Measurements from ENCODE around the gene MID1.

The MID1 gene

DNA sequence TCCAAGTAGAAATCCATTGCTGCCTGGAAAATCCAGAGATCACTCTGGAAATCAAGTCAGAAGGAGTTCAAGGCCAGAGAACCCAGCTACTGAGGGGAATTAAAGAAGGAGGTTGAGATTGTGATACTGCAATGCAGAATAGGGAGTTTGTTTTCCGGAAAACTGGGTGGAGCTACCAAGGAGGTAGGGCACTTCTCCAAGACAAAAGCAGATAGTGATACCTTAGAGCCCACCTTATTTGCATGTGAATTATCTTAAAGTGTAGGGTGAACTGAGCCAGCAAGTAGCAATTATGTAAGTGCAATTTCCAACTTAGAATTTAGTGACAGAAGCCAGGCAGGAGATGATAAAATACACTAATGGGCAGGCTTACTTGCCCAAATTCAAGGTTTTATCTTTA, 178.9 kb downstream of the MID1 start:
- no peak for DNase-seq (ENCODE audit: low read depth, low spot score)

GRCh38 chrX:10433296-10433965, 187.0 kb downstream of the MID1 start:
- peak; percentile 41 for DNase-seq (ENCODE audit: low read depth, low spot score)

- DNase-seq (ENCODE audit: low read depth, low spot score): no peak
These were observed 190.5 kb downstream of the MID1 start for GRCh38 chrX:10429908-10430307.

DNA sequence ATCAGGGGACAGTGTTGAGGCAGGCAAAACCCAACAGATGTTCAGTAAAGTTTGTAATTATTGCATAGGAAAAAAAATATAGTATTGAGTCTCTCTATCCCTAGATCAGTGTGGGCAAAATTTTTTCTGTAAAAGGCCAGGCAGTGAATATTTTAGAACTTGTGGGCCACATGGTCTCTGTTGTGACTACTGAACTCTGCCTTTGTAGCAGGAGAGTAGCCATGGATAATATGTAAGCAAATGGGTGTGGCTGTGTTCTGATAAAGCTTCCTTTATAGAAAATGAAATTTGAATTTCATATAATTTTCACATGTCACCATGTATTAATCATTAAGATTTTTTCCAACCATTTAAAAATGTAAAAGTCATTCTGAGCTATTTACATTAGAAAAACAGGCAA, 193.1 kb downstream of the MID1 start:
- DNase-seq (ENCODE audit: low read depth, low spot score): no peak

GRCh38 chrX:10423716-10424115, 196.7 kb downstream of the MID1 start:
- no peak for DNase-seq (ENCODE audit: low read depth, low spot score)

- peak; percentile 44 for DNase-seq (ENCODE audit: low read depth, low spot score)
These were observed 200.3 kb downstream of the MID1 start for GRCh38 chrX:10420134-10420533.

DNA sequence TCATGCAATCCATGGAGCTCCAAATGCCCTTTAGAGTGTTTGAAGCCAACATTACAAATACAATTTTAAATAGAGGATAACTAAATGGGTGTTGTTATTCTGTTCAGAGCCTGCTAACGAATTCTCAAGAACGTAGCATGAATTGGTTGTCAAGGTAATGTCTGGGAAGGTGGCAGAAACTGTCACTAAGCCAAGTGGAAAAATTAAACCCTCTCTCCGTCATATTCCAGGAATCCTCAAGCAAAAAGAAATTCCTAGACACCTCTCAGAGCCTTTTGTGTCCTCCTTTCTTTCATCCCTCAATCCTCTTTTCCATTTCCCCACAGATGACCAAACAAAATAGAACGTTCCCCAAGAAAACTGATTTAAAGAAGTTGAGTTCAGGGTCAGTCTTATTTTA, 204.0 kb downstream of the MID1 start:
- no peak for DNase-seq (ENCODE audit: low read depth, low spot score)

DNA sequence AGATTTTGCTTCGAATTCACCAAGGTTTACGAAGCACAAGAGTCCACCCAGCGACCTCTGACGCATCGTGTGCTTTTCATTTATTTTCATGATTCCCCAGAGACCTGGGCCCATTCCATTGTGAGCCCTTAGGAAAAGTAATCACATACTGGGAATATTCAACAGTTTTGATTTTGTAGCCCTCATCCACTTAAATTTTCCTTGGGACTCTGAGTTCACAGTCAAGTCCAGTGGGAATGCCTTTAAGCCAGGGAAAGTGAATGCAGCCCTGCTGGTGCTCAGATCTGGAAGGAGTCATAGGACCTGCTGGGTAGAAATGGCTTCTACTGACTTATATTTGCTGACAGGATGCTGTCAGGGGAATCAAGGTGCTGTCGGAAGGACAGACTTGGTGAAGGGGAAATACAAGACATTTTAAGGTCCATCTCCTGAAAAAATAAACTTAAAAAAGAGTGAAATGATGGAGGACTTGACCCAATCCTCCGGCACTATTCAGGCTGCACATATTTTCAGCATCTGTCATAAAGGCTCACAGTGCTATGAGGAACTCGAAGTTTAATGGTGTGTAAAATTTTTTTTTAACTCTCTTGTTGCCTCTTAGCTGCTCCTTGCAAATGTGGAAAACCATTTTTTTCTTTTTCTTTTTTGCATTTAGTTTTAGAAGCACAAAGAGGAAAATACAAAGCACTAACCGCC, 204.9 kb downstream of the MID1 start:
- no peak for DNase-seq (ENCODE audit: low read depth, low spot score)

- no peak for DNase-seq (ENCODE audit: low read depth, low spot score)
These were observed 205.5 kb downstream of the MID1 start for GRCh38 chrX:10414862-10415261.

GRCh38 chrX:10414156-10414824, 206.1 kb downstream of the MID1 start:
- DNase-seq (ENCODE audit: low read depth, low spot score): no peak

DNA sequence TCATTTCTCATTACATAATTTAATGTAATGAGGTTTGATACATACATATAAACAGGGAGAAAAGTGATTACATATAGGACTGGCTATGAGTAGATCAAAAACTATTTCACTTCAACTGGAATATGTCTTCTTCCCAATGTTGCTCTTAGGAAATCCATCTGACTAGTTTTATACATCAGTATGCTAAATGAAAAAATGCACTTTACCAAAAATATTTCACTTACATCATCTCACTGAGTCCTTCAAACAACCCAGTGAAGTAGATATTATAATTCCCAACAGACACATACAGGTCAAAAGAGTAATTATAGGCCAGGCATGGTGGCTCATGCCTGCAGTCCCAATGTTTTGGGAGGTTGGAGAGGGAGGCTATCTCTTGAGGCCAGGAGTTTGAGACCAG, 215.9 kb downstream of the MID1 start:
- no peak for DNase-seq (ENCODE audit: low read depth, low spot score)

- no peak for DNase-seq (ENCODE audit: low read depth, low spot score)
These were observed 219.1 kb downstream of the MID1 start for GRCh38 chrX:10401239-10401638.

- DNase-seq (ENCODE audit: low read depth, low spot score): peak; percentile 24
These were observed 221.2 kb downstream of the MID1 start for GRCh38 chrX:10399043-10399741.

DNA sequence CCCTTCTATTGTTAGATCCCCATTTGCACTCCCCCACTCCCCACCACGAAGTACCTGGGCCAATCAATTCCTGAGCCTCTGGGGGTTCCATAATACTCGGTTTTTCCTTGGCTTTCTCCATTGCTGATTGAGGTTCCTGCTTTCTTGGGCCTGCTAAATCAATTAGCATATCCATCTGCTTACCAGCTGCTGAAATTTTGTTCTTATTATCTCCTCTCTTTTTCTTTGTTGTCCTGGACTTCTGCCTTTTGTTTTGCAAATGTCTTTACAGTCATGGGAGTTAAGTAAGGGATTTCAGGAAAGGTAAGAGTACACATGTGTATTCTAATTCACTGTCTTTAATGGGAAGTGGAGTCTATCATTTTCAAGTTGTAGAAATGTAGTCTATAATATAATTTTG, 222.2 kb downstream of the MID1 start:
- no peak for DNase-seq (ENCODE audit: low read depth, low spot score)

DNA sequence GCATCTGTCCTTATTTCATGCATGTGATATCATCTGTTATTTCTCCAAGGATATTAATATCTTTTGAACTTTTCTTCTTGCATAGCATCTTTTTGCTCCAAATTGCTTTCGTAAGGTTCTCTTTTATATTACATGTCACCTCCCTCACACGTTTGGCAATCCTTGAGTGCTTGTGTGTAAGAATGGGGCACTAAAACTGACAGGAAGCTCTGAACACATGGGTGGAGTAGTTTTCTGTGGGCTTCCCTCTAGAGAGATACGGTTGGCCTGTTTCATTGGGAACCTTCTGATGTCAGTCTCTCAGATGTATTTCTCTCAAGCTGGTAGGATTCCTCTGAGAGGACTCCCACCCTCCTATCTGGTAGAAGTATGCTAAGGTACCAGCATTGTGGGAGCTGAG, 223.0 kb downstream of the MID1 start:
- no peak for DNase-seq (ENCODE audit: low read depth, low spot score)

- DNase-seq (ENCODE audit: low read depth, low spot score): no peak
These were observed 224.7 kb downstream of the MID1 start for GRCh38 chrX:10395643-10396042.

Measured in ELF-1 (cell line).